Esophagus muscularis mucosa (tissue), 4 donors: ENCODE results near the gene ETFRF1. TPM values are rescaled to one million over a fixed set of nuclear protein-coding genes. Genes with fewer than 3 reads are reported as not detected.
A peak's percentile ranks its signal among the peaks of the same experiment; 100 is the strongest.

ENCODE experiments used
- DNase-seq: peaks from one replicate; pipeline ENCODE4 v3.0.0-alpha.2; 2017; ENCODE audit errors: extremely low spot score
- H3K27ac ChIP-seq, 4 donors: fragments of 200-600 bp; sonication (generic); replicated peaks in 1 of 4; 1 replicate in 3 of 4; 2 replicates in 1 of 4; pipeline ENCODE4 v1.5.1; 2016 to 2019; ENCODE audit warnings: mild to moderate bottlenecking in 1 of 4
- H3K27me3 ChIP-seq, 4 donors: fragments of 200-600 bp; sonication (generic); one replicate each; pipeline versions ENCODE4 v1.5.1 to v1.6.0; 2016 to 2019
- H3K36me3 ChIP-seq, 4 donors: fragments of 200-600 bp; sonication (generic); one replicate each; pipeline ENCODE4 v1.5.1; 2016 to 2019
- H3K4me1 ChIP-seq, 4 donors: fragments of 200-600 bp; sonication (generic); one replicate each; pipeline ENCODE4 v1.5.1; 2016 to 2019
- H3K4me3 ChIP-seq, 4 donors: fragments of 200-600 bp; sonication (generic); 1 replicate in 2 of 4; 2 replicates in 2 of 4; pipeline ENCODE4 v1.5.1; 2016 to 2019; ENCODE audit warnings: mild to moderate bottlenecking in 4 of 4, moderate library complexity in 1 of 4
- H3K9me3 ChIP-seq, 4 donors: fragments of 200-600 bp; sonication (generic); 1 replicate in 3 of 4; 2 replicates in 1 of 4; pipeline ENCODE4 v1.5.1; 2016 to 2019
- EP300 ChIP-seq: sonication (generic); formaldehyde crosslinking; IDR thresholded peaks from one replicate; pipeline ENCODE4 v1.6.1; 2017; ENCODE audit warnings: antibody characterized with exemption
- POLR2A ChIP-seq: fragments of 450-650 bp; IDR thresholded peaks from one replicate; pipeline ENCODE4 v1.6.1; 2017; ENCODE audit warnings: antibody characterized with exemption, moderate library complexity, mild to moderate bottlenecking, low read depth
- POLR2AphosphoS5 ChIP-seq, 2 donors: sonication (generic); formaldehyde crosslinking; IDR thresholded peaks; one replicate each; pipeline ENCODE4 v1.6.1; 2017; ENCODE audit warnings: antibody characterized with exemption in 2 of 2
- WGBS: methylation state at CpG from one replicate; pipeline ENCODE4 v1.1.5; 2018; 5-methylcytosine and 5-hydroxymethylcytosine counted together
- intact Hi-C: fragments of 100-400 bp; cut with DNase I; formaldehyde crosslinking; loops from one replicate; pipeline ENCODE4 v1.15.1; 2023
- total RNA-seq, 4 donors: library from RNA; depleted of rRNA; stranded (reverse); fragments of >200 nt; gene quantifications; one replicate each; pipeline versions ENCODE4 v1.1.0 to v1.2.1, GENCODE V29; 2016
- TF ChIP-seq, protein P1 (sequence below), 3 experiments: fragments of 200-600 bp in 2 of 3; fragments of 450-650 bp in 1 of 3; sonication (generic) in 2 of 3; IDR thresholded peaks; one replicate each; pipeline ENCODE4 v1.5.1; 2017 to 2019; ENCODE audit warnings: antibody characterized with exemption in 3 of 3, mild to moderate bottlenecking in 2 of 3, moderate library complexity in 1 of 3

Gene ETFRF1
- total RNA-seq, 4 donors from 2014 or later: 26.4 to 61.9 (median 40.3) TPM

DNA sequence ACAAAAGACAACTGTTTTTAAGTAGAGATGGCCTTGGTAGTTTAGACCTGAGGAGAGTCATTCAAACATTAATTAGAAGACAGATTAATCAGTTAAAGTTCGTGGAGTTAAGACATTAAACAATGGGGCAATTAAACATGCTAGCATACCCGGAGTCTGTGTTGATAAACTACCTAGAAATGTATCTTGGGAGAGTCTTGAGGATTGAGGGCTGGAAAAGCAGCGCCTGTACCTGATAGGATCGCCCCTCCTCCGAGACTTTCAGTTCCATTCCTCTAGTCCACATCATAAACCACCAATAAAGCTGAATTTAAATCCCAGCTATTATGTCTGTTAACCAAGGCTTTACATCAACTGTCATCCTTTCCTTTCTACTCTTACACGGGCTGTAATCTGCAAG lies 56.7 kb downstream of the ETFRF1 start:
- H3K27me3 ChIP-seq: no peaks in the 10 kb centered on the region
- TF ChIP-seq, protein P1, sequence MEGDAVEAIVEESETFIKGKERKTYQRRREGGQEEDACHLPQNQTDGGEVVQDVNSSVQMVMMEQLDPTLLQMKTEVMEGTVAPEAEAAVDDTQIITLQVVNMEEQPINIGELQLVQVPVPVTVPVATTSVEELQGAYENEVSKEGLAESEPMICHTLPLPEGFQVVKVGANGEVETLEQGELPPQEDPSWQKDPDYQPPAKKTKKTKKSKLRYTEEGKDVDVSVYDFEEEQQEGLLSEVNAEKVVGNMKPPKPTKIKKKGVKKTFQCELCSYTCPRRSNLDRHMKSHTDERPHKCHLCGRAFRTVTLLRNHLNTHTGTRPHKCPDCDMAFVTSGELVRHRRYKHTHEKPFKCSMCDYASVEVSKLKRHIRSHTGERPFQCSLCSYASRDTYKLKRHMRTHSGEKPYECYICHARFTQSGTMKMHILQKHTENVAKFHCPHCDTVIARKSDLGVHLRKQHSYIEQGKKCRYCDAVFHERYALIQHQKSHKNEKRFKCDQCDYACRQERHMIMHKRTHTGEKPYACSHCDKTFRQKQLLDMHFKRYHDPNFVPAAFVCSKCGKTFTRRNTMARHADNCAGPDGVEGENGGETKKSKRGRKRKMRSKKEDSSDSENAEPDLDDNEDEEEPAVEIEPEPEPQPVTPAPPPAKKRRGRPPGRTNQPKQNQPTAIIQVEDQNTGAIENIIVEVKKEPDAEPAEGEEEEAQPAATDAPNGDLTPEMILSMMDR (IDR thresholded peaks at IDR 0.05): no peak
- TF ChIP-seq EP300 (no peak), POLR2AphosphoS5 (IDR thresholded peaks at IDR 0.05) (no peak), POLR2A (no peak)
- H3K9me3 ChIP-seq: no peaks in the 10 kb centered on the region
- no peaks in the 10 kb centered on the region for H3K36me3 ChIP-seq
- WGBS: 64% methylated on average over 6 of the region's 6 CpGs
- DNase-seq: no peak
- peaks cover 12 to 39% (median 31%) of the 10 kb centered on the region in 4 donors for H3K4me1 ChIP-seq
- intact Hi-C loops: loop anchor here (5.0 kb wide), 1 partner anchor 81 kb away; no protein-coding TSS in a partner anchor
- peak overlapping the region; percentile 96 to 99 (median 99) for H3K27ac ChIP-seq
- H3K4me3 ChIP-seq: peak overlapping the region; percentile 80 to 100 (median 98)

DNA sequence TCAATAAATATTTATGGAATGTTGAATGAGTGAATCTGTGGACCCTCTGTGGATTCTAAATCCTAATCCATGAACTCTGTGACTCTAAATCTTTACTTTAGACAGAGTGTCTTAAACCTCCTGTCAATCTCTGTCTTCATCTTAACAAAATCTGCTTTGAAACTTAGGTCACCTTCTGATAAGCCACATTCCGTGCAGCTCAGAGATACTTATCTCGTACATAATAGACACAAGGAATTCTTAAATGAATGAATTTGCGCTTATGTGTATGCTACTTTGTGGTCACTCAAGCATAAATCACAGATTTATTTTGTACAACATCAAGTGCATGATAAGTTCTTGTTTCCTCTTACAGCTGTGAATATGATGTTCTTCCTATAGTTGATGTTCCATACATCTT lies 57.9 kb downstream of the ETFRF1 start:
- intact Hi-C loops: loop anchor here (5.0 kb wide), 1 partner anchor 79 kb away; no protein-coding TSS in a partner anchor
- Histone ChIP-seq H3K27me3 (no peaks in the 10 kb centered on the region), H3K4me3 (no peak overlapping the region), H3K4me1 (peaks cover 12 to 29% (median 22%) of the 10 kb centered on the region in 4 donors), H3K36me3 (no peaks in the 10 kb centered on the region), H3K27ac (no peak overlapping the region), H3K9me3 (no peaks in the 10 kb centered on the region)
- no peak for DNase-seq
- 90% methylated on average over 3 of the region's 3 CpGs for WGBS
- TF ChIP-seq, protein P1 (IDR thresholded peaks at IDR 0.05): no peak
- TF ChIP-seq EP300: no peak

DNA sequence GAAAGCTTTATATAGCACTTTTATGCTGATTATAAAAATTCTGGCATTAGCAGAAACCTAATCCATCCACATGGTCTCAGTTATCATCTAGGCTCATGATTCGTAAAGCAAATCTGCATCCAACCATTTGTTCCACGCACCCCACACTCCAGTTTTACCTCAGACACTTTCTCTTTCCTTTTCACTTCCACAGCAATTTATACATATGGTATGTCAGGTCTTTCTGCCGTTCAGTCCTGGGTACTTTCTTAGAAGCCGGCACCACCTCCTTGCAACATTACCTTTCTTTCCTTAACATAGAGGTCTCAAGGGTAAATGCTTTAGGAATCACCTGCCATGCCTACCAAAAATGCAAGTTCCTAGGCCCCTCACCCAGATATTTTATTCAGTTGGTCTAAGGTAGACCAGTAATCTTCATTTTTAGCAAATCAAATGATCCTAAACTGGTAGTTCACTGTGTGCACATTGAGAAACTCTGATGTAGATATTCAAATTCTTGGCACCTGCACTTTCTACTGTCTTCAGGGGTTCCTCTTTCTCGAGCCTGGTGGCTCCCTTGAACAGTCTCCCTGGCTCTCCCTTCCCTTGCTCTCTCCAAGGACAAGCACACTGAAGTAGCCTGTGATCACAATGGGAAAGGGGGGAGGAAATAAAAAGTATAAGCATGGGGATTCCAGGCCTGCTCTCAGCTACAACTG lies 58.5 kb downstream of the ETFRF1 start:
- WGBS: 85% methylated on average over 5 of the region's 5 CpGs
- intact Hi-C loops: loop anchor here (5.0 kb wide), 1 partner anchor 79 kb away; no protein-coding TSS in a partner anchor
- Histone ChIP-seq H3K27me3 (no peaks in the 10 kb centered on the region), H3K27ac (no peak overlapping the region), H3K9me3 (no peaks in the 10 kb centered on the region), H3K4me1 (peaks cover 12 to 24% (median 17%) of the 10 kb centered on the region in 4 donors), H3K36me3 (no peaks in the 10 kb centered on the region), H3K4me3 (no peak overlapping the region)
- DNase-seq: no peak
- TF ChIP-seq EP300: no peak

DNA sequence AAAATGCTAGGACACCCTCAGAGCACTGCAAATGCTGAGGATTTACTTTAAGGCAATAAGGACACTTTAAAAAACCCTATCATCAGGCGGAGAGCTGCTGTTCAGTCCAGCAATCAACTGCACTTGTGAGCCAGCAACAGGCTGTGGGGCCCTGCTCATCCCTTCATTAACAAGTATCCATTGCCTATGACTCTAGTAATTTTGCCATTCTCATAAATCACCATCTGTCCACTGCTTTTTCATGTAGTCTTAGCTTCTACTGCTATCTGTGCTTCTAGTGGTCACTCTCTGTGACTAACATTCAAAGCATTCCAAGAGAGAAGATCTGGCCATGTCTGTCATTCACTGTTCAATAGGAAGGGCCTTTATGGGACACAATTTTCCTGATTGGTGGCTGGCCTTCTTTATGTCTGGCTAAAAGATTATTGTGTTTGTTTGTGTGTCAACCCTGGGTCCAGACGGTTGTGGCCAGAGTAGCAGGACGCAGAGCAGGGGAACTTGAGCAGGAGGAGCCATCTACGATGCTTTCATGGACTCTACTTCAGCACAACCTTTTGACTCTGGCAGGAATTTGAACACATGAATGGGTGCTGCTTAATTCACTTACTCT lies 59.3 kb downstream of the ETFRF1 start:
- DNase-seq: no peak
- Histone ChIP-seq H3K27me3 (no peaks in the 10 kb centered on the region), H3K9me3 (no peaks in the 10 kb centered on the region), H3K4me1 (peaks cover 4 to 15% (median 8%) of the 10 kb centered on the region in 4 donors), H3K36me3 (no peaks in the 10 kb centered on the region), H3K27ac (no peak overlapping the region), H3K4me3 (no peak overlapping the region)
- TF ChIP-seq POLR2AphosphoS5 (IDR thresholded peaks at IDR 0.05): no peak
- TF ChIP-seq EP300: no peak
- no peak for TF ChIP-seq POLR2A
- TF ChIP-seq, protein P1 (IDR thresholded peaks at IDR 0.05): no peak
- intact Hi-C loops: loop anchor here (5.0 kb wide), 1 partner anchor 78 kb away; no protein-coding TSS in a partner anchor
- 88% methylated on average over 4 of the region's 4 CpGs for WGBS

Other genes with a start within 250 kb of the ETFRF1 start
- gene BCAT1, start 246.1 kb upstream of the ETFRF1 start, total RNA-seq: 10 to 100 TPM in 3 of 4 donors, 1 to 10 TPM in 1; 9.1 to 23.4 (median 14.7) TPM
- 1 to 10 TPM in 1 of 4 donors, under 1 TPM in 2, not detected in 1; 0.26 to 1.3 (median 0.40) TPM for gene DNAI7, start 77 bp upstream of the ETFRF1 start, total RNA-seq
- 10 to 100 TPM; 29.0 to 37.0 (median 34.1) TPM for gene KRAS, start 55.7 kb downstream of the ETFRF1 start, total RNA-seq